T-helper 1 cell treated with Interleukin-12 subunit alpha and Interleukin-12 subunit beta and Interleukin-4 antibody, amounts not matched to agents 30 μg/mL and 1 μg/mL, for 36 hours (primary cell): ENCODE data around the gene DDX3X.
"Not testable (repeated sequence)": the region's sequence is repeated elsewhere in the genome, so short reads cannot be mapped to it uniquely, and the experiment has no call there.

Experiments
- H3K27ac Mint-ChIP-seq: one replicate; pipeline ENCODE4 v1.8.0; 2021; ENCODE audit warnings: mild to moderate bottlenecking, mixed read lengths
- H3K27me3 Mint-ChIP-seq: one replicate; pipeline ENCODE4 v1.8.0; 2021; ENCODE audit warnings: low read depth, mixed read lengths
- H3K36me3 Mint-ChIP-seq: one replicate; pipeline ENCODE4 v1.8.0; 2021; ENCODE audit warnings: low read depth, mixed read lengths
- H3K4me1 Mint-ChIP-seq: one replicate; pipeline ENCODE4 v1.8.0; 2021; ENCODE audit warnings: low read depth, mixed read lengths
- H3K4me3 Mint-ChIP-seq: one replicate; pipeline ENCODE4 v1.8.0; 2021; ENCODE audit warnings: mild to moderate bottlenecking, moderate library complexity, mixed read lengths
- H3K9me3 Mint-ChIP-seq: one replicate; pipeline ENCODE4 v1.8.0; 2021; ENCODE audit warnings: mixed read lengths

DDX3X gene

GRCh38 chrX:41335958-41336331, 2.0 kb downstream of the DDX3X start:
- Mint-ChIP-seq H3K27me3 (no peaks in the 10 kb centered on the region), H3K4me1 (peaks cover 34% of the 10 kb centered on the region), H3K27ac (peak overlapping the region; percentile 98), H3K36me3 (peaks cover 49% of the 10 kb centered on the region), H3K9me3 (no peaks in the 10 kb centered on the region), H3K4me3 (peak overlapping the region; percentile 96)

- peaks cover 33% of the 10 kb centered on the region for H3K4me1 Mint-ChIP-seq
- H3K27me3 Mint-ChIP-seq = no peaks in the 10 kb centered on the region
- H3K9me3 Mint-ChIP-seq = no peaks in the 10 kb centered on the region
- H3K27ac Mint-ChIP-seq = peak overlapping the region; percentile 9
- peak overlapping the region; percentile 96 for H3K4me3 Mint-ChIP-seq
- H3K36me3 Mint-ChIP-seq = peaks cover 51% of the 10 kb centered on the region
Measured at GRCh38 chrX:41336447-41336846, 2.5 kb downstream of the DDX3X start.

- Mint-ChIP-seq H3K4me1 (peaks cover 30% of the 10 kb centered on the region), H3K27me3 (no peaks in the 10 kb centered on the region), H3K9me3 (no peaks in the 10 kb centered on the region), H3K27ac (peak overlapping the region; percentile 26), H3K36me3 (peaks cover 51% of the 10 kb centered on the region), H3K4me3 (peak overlapping the region; percentile 96)
Measured at GRCh38 chrX:41337140-41337539, 3.2 kb downstream of the DDX3X start.

GRCh38 chrX:41338436-41338835, 4.5 kb downstream of the DDX3X start:
- Mint-ChIP-seq H3K27ac (no peak overlapping the region), H3K4me1 (peaks cover 30% of the 10 kb centered on the region), H3K36me3 (peaks cover 57% of the 10 kb centered on the region)

GRCh38 chrX:41339148-41339547, 5.2 kb downstream of the DDX3X start:
- H3K27me3 Mint-ChIP-seq = no peaks in the 10 kb centered on the region
- H3K9me3 Mint-ChIP-seq = no peaks in the 10 kb centered on the region
- H3K4me3 Mint-ChIP-seq = peak overlapping the region; percentile 70
- peaks cover 30% of the 10 kb centered on the region for H3K4me1 Mint-ChIP-seq
- H3K27ac Mint-ChIP-seq = peak overlapping the region; percentile 39
- H3K36me3 Mint-ChIP-seq = peaks cover 60% of the 10 kb centered on the region

More at GRCh38 chrX:41338436-41338835, 4.5 kb downstream of the DDX3X start:
- Mint-ChIP-seq H3K9me3 (no peaks in the 10 kb centered on the region), H3K27me3 (no peaks in the 10 kb centered on the region), H3K4me3 (peak overlapping the region; percentile 70)

- no peak overlapping the region for H3K27ac Mint-ChIP-seq
- peaks cover 53% of the 10 kb centered on the region for H3K36me3 Mint-ChIP-seq
- peaks cover 24% of the 10 kb centered on the region for H3K4me1 Mint-ChIP-seq
- no peaks in the 10 kb centered on the region for H3K27me3 Mint-ChIP-seq
- H3K4me3 Mint-ChIP-seq = no peak overlapping the region
- H3K9me3 Mint-ChIP-seq = no peaks in the 10 kb centered on the region
Measured at GRCh38 chrX:41344053-41344452, 10.1 kb downstream of the DDX3X start.

- H3K36me3 Mint-ChIP-seq = peaks cover 58% of the 10 kb centered on the region
- H3K9me3 Mint-ChIP-seq = no peaks in the 10 kb centered on the region
- H3K4me3 Mint-ChIP-seq = no peak overlapping the region
- H3K4me1 Mint-ChIP-seq = peaks cover 29% of the 10 kb centered on the region
- peak overlapping the region; percentile 13 for H3K27ac Mint-ChIP-seq
- no peaks in the 10 kb centered on the region for H3K27me3 Mint-ChIP-seq
Measured at GRCh38 chrX:41347186-41347585, 13.2 kb downstream of the DDX3X start.

GRCh38 chrX:41348551-41348950, 14.6 kb downstream of the DDX3X start:
- Mint-ChIP-seq H3K9me3 (no peaks in the 10 kb centered on the region), H3K4me1 (peaks cover 33% of the 10 kb centered on the region), H3K27ac (no peak overlapping the region), H3K36me3 (peaks cover 52% of the 10 kb centered on the region), H3K4me3 (no peak overlapping the region), H3K27me3 (no peaks in the 10 kb centered on the region)

- H3K4me1 Mint-ChIP-seq = peaks cover 35% of the 10 kb centered on the region
- H3K36me3 Mint-ChIP-seq = peaks cover 43% of the 10 kb centered on the region
- H3K9me3 Mint-ChIP-seq = no peaks in the 10 kb centered on the region
- H3K27me3 Mint-ChIP-seq = no peaks in the 10 kb centered on the region
- H3K27ac Mint-ChIP-seq = peak overlapping the region; percentile 31
- no peak overlapping the region for H3K4me3 Mint-ChIP-seq
Measured at GRCh38 chrX:41350150-41350975, 16.4 kb downstream of the DDX3X start.

GRCh38 chrX:41350976-41351569, 17.1 kb downstream of the DDX3X start:
- no peak overlapping the region for H3K4me3 Mint-ChIP-seq
- H3K4me1 Mint-ChIP-seq = peaks cover 35% of the 10 kb centered on the region
- peak overlapping the region; percentile 28 for H3K27ac Mint-ChIP-seq
- peaks cover 41% of the 10 kb centered on the region for H3K36me3 Mint-ChIP-seq
- H3K27me3 Mint-ChIP-seq = no peaks in the 10 kb centered on the region
- no peaks in the 10 kb centered on the region for H3K9me3 Mint-ChIP-seq

GRCh38 chrX:41351923-41352322, 18.0 kb downstream of the DDX3X start:
- Mint-ChIP-seq H3K4me3 (no peak overlapping the region), H3K27me3 (no peaks in the 10 kb centered on the region), H3K4me1 (peaks cover 33% of the 10 kb centered on the region), H3K27ac (no peak overlapping the region), H3K36me3 (peaks cover 35% of the 10 kb centered on the region), H3K9me3 (no peaks in the 10 kb centered on the region)

GRCh38 chrX:41352329-41352838, 18.4 kb downstream of the DDX3X start:
- no peak overlapping the region for H3K27ac Mint-ChIP-seq
- no peaks in the 10 kb centered on the region for H3K9me3 Mint-ChIP-seq
- no peak overlapping the region for H3K4me3 Mint-ChIP-seq
- H3K36me3 Mint-ChIP-seq = peaks cover 30% of the 10 kb centered on the region
- no peaks in the 10 kb centered on the region for H3K27me3 Mint-ChIP-seq
- H3K4me1 Mint-ChIP-seq = peaks cover 30% of the 10 kb centered on the region

- no peak overlapping the region for H3K27ac Mint-ChIP-seq
- H3K9me3 Mint-ChIP-seq = no peaks in the 10 kb centered on the region
- peaks cover 17% of the 10 kb centered on the region for H3K36me3 Mint-ChIP-seq
- H3K4me3 Mint-ChIP-seq = no peak overlapping the region
- H3K4me1 Mint-ChIP-seq = peaks cover 29% of the 10 kb centered on the region
- H3K27me3 Mint-ChIP-seq = no peaks in the 10 kb centered on the region
Measured at GRCh38 chrX:41353985-41354384, 20.0 kb downstream of the DDX3X start.

GRCh38 chrX:41369152-41369551, 35.2 kb downstream of the DDX3X start:
- Mint-ChIP-seq H3K9me3 (no peaks in the 10 kb centered on the region), H3K27me3 (no peaks in the 10 kb centered on the region), H3K27ac (no peak overlapping the region), H3K4me3 (no peak overlapping the region), H3K36me3 (peaks cover 3% of the 10 kb centered on the region), H3K4me1 (peaks cover 2% of the 10 kb centered on the region)

- H3K9me3 Mint-ChIP-seq, H3K27ac Mint-ChIP-seq, H3K4me1 Mint-ChIP-seq, H3K4me3 Mint-ChIP-seq, H3K36me3 Mint-ChIP-seq, H3K27me3 Mint-ChIP-seq: not testable (repeated sequence)
Measured at GRCh38 chrX:41371575-41371974, 37.6 kb downstream of the DDX3X start.
